Pancreas (tissue), 10 donors: Measurements from ENCODE around the gene PLAU. TPM values are rescaled to one million over a fixed set of nuclear protein-coding genes. Genes with fewer than 3 reads are reported as not detected.

ENCODE experiments used
- ATAC-seq, 4 donors: fragments of 200-7000 bp; cut with Tn5 transposase; one replicate each; pipeline versions ENCODE4 v1.8.0 to v1.9.1; 2020; ENCODE audit warnings: mild to moderate bottlenecking in 4 of 4, moderate library complexity in 4 of 4
- DNase-seq, 6 donors: peaks; one replicate each; pipeline ENCODE4 v3.0.0-alpha.2; 2020
- FAIRE-seq: peaks from 2 replicates; lab custom pipeline; 2012; peaks lifted over from hg19 to GRCh38; lab: Jason Lieb, UNC
- H3K27ac ChIP-seq, 4 donors: fragments of 200-600 bp; sonication (generic); 1 replicate in 3 of 4; 2 replicates in 1 of 4; pipeline versions ENCODE4 v1.5.0 to v1.8.0; 2020
- H3K27me3 ChIP-seq, 4 donors: fragments of 200-600 bp; one replicate each; pipeline ENCODE4 v1.8.0; 2021
- H3K36me3 ChIP-seq, 3 donors: fragments of 200-600 bp; sonication (generic) in 1 of 3; one replicate each; pipeline versions ENCODE4 v1.5.0 to v1.8.0; 2020 to 2021
- H3K4me1 ChIP-seq, 3 donors: fragments of 200-600 bp; one replicate each; pipeline ENCODE4 v1.8.0; 2021
- H3K4me3 ChIP-seq, 4 donors: fragments of 200-600 bp; sonication (generic) in 2 of 4; one replicate each; pipeline versions ENCODE4 v1.5.0 to v1.8.0; 2020 to 2021
- H3K9me3 ChIP-seq, 4 donors: fragments of 200-600 bp; one replicate each; pipeline ENCODE4 v1.8.0; 2021
- CTCF ChIP-seq, 4 donors: fragments of 200-600 bp; sonication (generic) in 3 of 4; IDR thresholded peaks; one replicate each; pipeline versions ENCODE4 v1.5.0 to v1.8.0; 2021; ENCODE audit warnings: antibody characterized with exemption in 4 of 4
- WGBS, 2 donors: extraction: QIAGEN DNeasy Blood & Tissue Kit; methylation state at CpG; one replicate each; pipeline ENCODE4 v1.1.7; 2013; 5-methylcytosine and 5-hydroxymethylcytosine counted together
- intact Hi-C, 3 donors: fragments of 100-400 bp; cut with DNase I; formaldehyde crosslinking; loops; one replicate each; pipeline versions ENCODE4 v1.11.1 to v1.14.2; 2022
- polyA plus RNA-seq, 2 donors: library from polyadenylated mRNA; stranded (reverse); fragments of 200-250 nt; gene quantifications; one replicate each; pipeline ENCODE4 v1.2.3, GENCODE V29; 2013
- total RNA-seq, 6 donors: library from RNA; stranded (reverse); fragmentation: NEBNext Ultra II Directional in 4 of 6; extraction: Animal tissue kit (Norgen Biotek cat#: 25700) in 4 of 6; gene quantifications; one replicate each; pipeline versions ENCODE4 v1.2.1 to v1.2.4, GENCODE V29; 2021 to 2023
- donor health status: healthy with polysubstance abuse.
- donor health status: DM: no; HTN: no; CAD: no; lungs with moderate emphysema.
- donor health status: DM: no; HTN: no; CAD: no.
- donor health status: control.
- donor health status: control.
- donor health status: Bipolar disorder and iron deficiency.
- donor health status: DM: yes; HTN: yes; CAD: no.
- donor health status: DM: no; HTN: no; CAD: no.
- donor health status: DM: no; HTN: no; CAD: no.
- donor health status: DM: yes; HTN: yes; CAD: no.

PLAU gene
- total and polyA plus RNA-seq, 8 donors: 1.5 to 16.3 (median 3.6) TPM

GRCh38 chr10:73898730-73899410, 12.1 kb upstream of the PLAU start:
- H3K27ac ChIP-seq: peak overlapping the region in 2 of 4 donors; percentile 24 to 25
- 41 to 46% methylated on average over 2 of the region's 2 CpGs for WGBS, 2 donors
- no peak for DNase-seq
- no peaks in the 10 kb centered on the region for H3K27me3 ChIP-seq
- H3K4me1 ChIP-seq: peaks cover 0 to 17% (median 4%) of the 10 kb centered on the region in 3 donors
- TF ChIP-seq CTCF (IDR thresholded peaks at IDR 0.05): no peak
- no peaks in the 10 kb centered on the region for H3K36me3 ChIP-seq
- H3K4me3 ChIP-seq: no peak overlapping the region
- intact Hi-C loops: no loop called here
- no peaks in the 10 kb centered on the region for H3K9me3 ChIP-seq
- ATAC-seq: peak in 3 of 4 donors; percentile 15 to 30 (median 18)
- FAIRE-seq: no peak

- no peak for TF ChIP-seq CTCF (IDR thresholded peaks at IDR 0.05)
- Histone ChIP-seq H3K9me3 (no peaks in the 10 kb centered on the region), H3K4me1 (peaks cover 0 to 17% (median 4%) of the 10 kb centered on the region in 3 donors), H3K36me3 (no peaks in the 10 kb centered on the region), H3K27ac (peak overlapping the region in 2 of 4 donors; percentile 24 to 25), H3K27me3 (no peaks in the 10 kb centered on the region), H3K4me3 (no peak overlapping the region)
- WGBS, 2 donors: 28 to 40% methylated on average over 4 of the region's 4 CpGs
- ATAC-seq (peak; percentile 87 to 89 (median 88)), FAIRE-seq (no peak), DNase-seq (peak in 3 of 6 donors; percentile 30 to 59 (median 41))
- intact Hi-C loops: no loop called here
Measured at GRCh38 chr10:73899423-73899822, 11.5 kb upstream of the PLAU start.

- peak overlapping the region in 2 of 4 donors; percentile 24 to 25 for H3K27ac ChIP-seq
- H3K4me1 ChIP-seq: peaks cover 0 to 17% (median 4%) of the 10 kb centered on the region in 3 donors
- H3K4me3 ChIP-seq: no peak overlapping the region
- 93 to 94% methylated on average over 5 of the region's 5 CpGs for WGBS, 2 donors
- no peak for DNase-seq
- ATAC-seq: peak in 1 of 4 donors; percentile 13
- no peaks in the 10 kb centered on the region for H3K9me3 ChIP-seq
- TF ChIP-seq CTCF (IDR thresholded peaks at IDR 0.05): no peak
- no peak for FAIRE-seq
- H3K27me3 ChIP-seq: no peaks in the 10 kb centered on the region
- intact Hi-C loops: no loop called here
- H3K36me3 ChIP-seq: no peaks in the 10 kb centered on the region
Measured at GRCh38 chr10:73900064-73900463, 10.9 kb upstream of the PLAU start.

GRCh38 chr10:73901261-73901660, 9.7 kb upstream of the PLAU start:
- no peak for TF ChIP-seq CTCF (IDR thresholded peaks at IDR 0.05)
- WGBS, 2 donors: 54 to 59% methylated on average over 6 of the region's 6 CpGs
- ATAC-seq (no peak), DNase-seq (no peak), FAIRE-seq (no peak)
- Histone ChIP-seq H3K36me3 (no peaks in the 10 kb centered on the region), H3K4me1 (peaks cover 0 to 17% (median 4%) of the 10 kb centered on the region in 3 donors), H3K27ac (no peak overlapping the region), H3K27me3 (no peaks in the 10 kb centered on the region), H3K4me3 (no peak overlapping the region), H3K9me3 (no peaks in the 10 kb centered on the region)
- intact Hi-C loops: no loop called here

- H3K9me3 ChIP-seq: no peaks in the 10 kb centered on the region
- H3K4me3 ChIP-seq: no peak overlapping the region
- no peaks in the 10 kb centered on the region for H3K36me3 ChIP-seq
- no peak for DNase-seq
- peaks cover 0 to 17% (median 4%) of the 10 kb centered on the region in 3 donors for H3K4me1 ChIP-seq
- ATAC-seq: no peak
- TF ChIP-seq CTCF (IDR thresholded peaks at IDR 0.05): no peak
- no peak for FAIRE-seq
- WGBS, 2 donors: 98 to 100% methylated on average over 2 of the region's 2 CpGs
- intact Hi-C loops: no loop called here
- H3K27me3 ChIP-seq: no peaks in the 10 kb centered on the region
- no peak overlapping the region for H3K27ac ChIP-seq
Measured at GRCh38 chr10:73902351-73902750, 8.6 kb upstream of the PLAU start.
